B cell (primary cell): ENCODE data around the gene COX7B. TPM values are rescaled to one million over a fixed set of nuclear protein-coding genes. Genes with fewer than 3 reads are reported as not detected.

Experiments
- ATAC-seq: fragments of 200-7000 bp; cut with Tn5 transposase; one replicate; pipeline ENCODE4 v1.10.0; 2021; ENCODE audit warnings: low read depth, mild to moderate bottlenecking, moderate number of reproducible peaks, moderate library complexity
- CTCF ChIA-PET: fragments of 350-600 bp; sonication (Branson Sonifier 250); formaldehyde crosslinking; loops from one replicate; lab custom pipeline; 2021; ENCODE audit warnings: antibody characterized with exemption, inconsistent platforms; lab: Charles Lee
- POLR2A ChIA-PET: fragments of 350-600 bp; sonication (Branson Sonifier 250); formaldehyde crosslinking; loops from one replicate; lab custom pipeline; 2021; ENCODE audit warnings: antibody characterized with exemption; lab: Charles Lee
- DNase-seq: peaks from one replicate; pipeline ENCODE4 v3.0.0; 2013
- H2AFZ ChIP-seq: 2 replicates; pipeline ENCODE4 v1.6.1; 2012; ENCODE audit warnings: mild to moderate bottlenecking, low read depth, low read length; ENCODE audit not compliant: insufficient read depth, poor library complexity, severe bottlenecking
- H3K27ac ChIP-seq, 2 donors: 1 replicate in 1 of 2; 2 replicates in 1 of 2; pipeline ENCODE4 v1.5.1; 2012 to 2013; ENCODE audit warnings: low read length in 2 of 2, mild to moderate bottlenecking in 2 of 2, moderate library complexity in 1 of 2
- H3K27me3 ChIP-seq, 4 experiments: fragments of 200-600 bp in 1 of 4; sonication (generic) in 1 of 4; replicated peaks in 1 of 4; 1 replicate in 2 of 4; 2 replicates in 2 of 4; pipeline versions ENCODE4 v1.6.1 to v1.7.0; 2013 to 2016; ENCODE audit warnings: low read length in 3 of 4, mild to moderate bottlenecking in 2 of 4, mixed read lengths in 1 of 4, moderate library complexity in 1 of 4; ENCODE audit not compliant: insufficient read depth in 4 of 4, control insufficient read depth in 3 of 4; ENCODE audit errors: control extremely low read depth in 1 of 4
- H3K36me3 ChIP-seq, 2 experiments: replicated peaks in 1 of 2; 1 replicate in 1 of 2; 2 replicates in 1 of 2; pipeline versions ENCODE4 v1.6.1 to v1.7.1; 2013; ENCODE audit warnings: low read length in 1 of 2; ENCODE audit not compliant: insufficient read depth in 2 of 2, control insufficient read depth in 1 of 2; ENCODE audit errors: control extremely low read depth in 1 of 2, extremely low read depth in 1 of 2
- H3K4me1 ChIP-seq, 2 donors: fragments of 200-600 bp in 1 of 2; sonication (generic) in 1 of 2; 1 replicate in 1 of 2; 2 replicates in 1 of 2; pipeline versions ENCODE4 v1.5.1 to v1.6.1; 2013 to 2017; ENCODE audit warnings: low read length in 2 of 2; ENCODE audit not compliant: control insufficient read depth in 2 of 2, insufficient read depth in 2 of 2
- H3K4me2 ChIP-seq: replicated peaks from 2 replicates; pipeline ENCODE3; 2012; ENCODE audit warnings: mild to moderate bottlenecking, low read depth, low read length; ENCODE audit not compliant: poor library complexity, severe bottlenecking
- H3K4me3 ChIP-seq, 5 experiments: fragments of 200-600 bp in 1 of 5; sonication (generic) in 1 of 5; 1 replicate in 3 of 5; 2 replicates in 2 of 5; pipeline versions ENCODE4 v1.5.1 to v1.7.0; 2011 to 2016; ENCODE audit warnings: low read length in 4 of 5, mild to moderate bottlenecking in 4 of 5, low read depth in 2 of 5, control low read depth in 1 of 5, moderate library complexity in 1 of 5; ENCODE audit not compliant: insufficient read depth in 1 of 5; ENCODE audit errors: control extremely low read depth in 1 of 5, extremely low read depth in 1 of 5
- H3K79me2 ChIP-seq: fragments of 200-600 bp; sonication (generic); one replicate; pipeline ENCODE4 v1.6.0; 2016; ENCODE audit warnings: low read length; ENCODE audit not compliant: control insufficient read depth, insufficient read depth
- H3K9ac ChIP-seq: fragments of 200-600 bp; sonication (generic); 2 replicates; pipeline ENCODE4 v1.6.1; 2017; ENCODE audit warnings: mild to moderate bottlenecking, low read length, moderate library complexity
- H3K9me3 ChIP-seq, 3 donors: one replicate each; pipeline versions ENCODE4 v1.6.1 to v1.7.1; 2013; ENCODE audit warnings: low read length in 2 of 3; ENCODE audit not compliant: control insufficient read depth in 2 of 3, insufficient read depth in 1 of 3; ENCODE audit errors: control extremely low read depth in 1 of 3
- H4K20me1 ChIP-seq: 2 replicates; pipeline ENCODE4 v1.6.0; 2012; ENCODE audit warnings: mild to moderate bottlenecking, low read length; ENCODE audit not compliant: insufficient read depth, control insufficient read depth, poor library complexity, severe bottlenecking
- H3K27ac Mint-ChIP-seq: one replicate; pipeline ENCODE4 v1.8.0; 2021; ENCODE audit warnings: mixed read lengths
- H3K27me3 Mint-ChIP-seq: one replicate; pipeline ENCODE4 v1.8.0; 2021; ENCODE audit warnings: mixed read lengths
- H3K4me1 Mint-ChIP-seq: one replicate; pipeline ENCODE4 v1.8.0; 2021; ENCODE audit warnings: mixed read lengths
- H3K4me3 Mint-ChIP-seq: one replicate; pipeline ENCODE4 v1.8.0; 2021; ENCODE audit warnings: mixed read lengths
- H3K9me3 Mint-ChIP-seq: one replicate; pipeline ENCODE4 v1.8.0; 2022; ENCODE audit warnings: mixed read lengths; ENCODE audit not compliant: insufficient read depth
- CTCF ChIP-seq: fragments of 200-600 bp; IDR thresholded peaks from one replicate; pipeline ENCODE4 v1.8.0; 2022; ENCODE audit warnings: antibody characterized with exemption, mild to moderate bottlenecking
- EZH2 ChIP-seq: IDR thresholded peaks from 2 replicates; pipeline ENCODE4 v1.6.1; 2012; ENCODE audit warnings: borderline replicate concordance, low read depth, mild to moderate bottlenecking, moderate library complexity, low read length; ENCODE audit not compliant: insufficient read depth, poor library complexity, severe bottlenecking
- WGBS: methylation state at CpG from one replicate; pipeline ENCODE4 v1.1.5; 2013; ENCODE audit warnings: missing lambda C conversion rate; ENCODE audit not compliant: insufficient coverage; 5-methylcytosine and 5-hydroxymethylcytosine counted together
- intact Hi-C: fragments of 100-400 bp; cut with micrococcal nuclease; formaldehyde crosslinking; loops from one replicate; pipeline ENCODE4 v1.10.0; 2022
- polyA plus RNA-seq: library from polyadenylated mRNA; depleted of rRNA; stranded (reverse); fragments of >200 nt; gene quantifications from 2 replicates; pipeline ENCODE4 v1.2.3, GENCODE V29; 2012
- total RNA-seq, 2 donors: library from RNA; stranded (reverse); fragments of 120-200 nt in 1 of 2; gene quantifications; 1 replicate in 1 of 2; 2 replicates in 1 of 2; pipeline versions ENCODE4 v1.2.3 to v1.2.4, GENCODE V29; 2013 to 2022

The COX7B gene
- total and polyA plus RNA-seq, 2 donors (not counting 1 experiment from before 2014, with no cell fraction given): 91.1 to 352 TPM

GRCh38 chrX:77945910-77946545 lies 46.8 kb downstream of the COX7B start:
- Mint-ChIP-seq H3K4me3 (no peak overlapping the region), H3K9me3 (no peaks in the 10 kb centered on the region), H3K27ac (no peak overlapping the region), H3K4me1 (peaks cover 5% of the 10 kb centered on the region), H3K27me3 (no peaks in the 10 kb centered on the region)
- no peaks in the 10 kb centered on the region for H3K27me3 ChIP-seq
- DNase-seq (no peak), ATAC-seq (no peak)
- H3K4me1 ChIP-seq: peaks cover 4 to 8% of the 10 kb centered on the region in 2 donors
- no peak overlapping the region for H3K27ac ChIP-seq
- 100% methylated on average over 1 of the region's 7 CpGs for WGBS
- ChIA-PET CTCF (no interaction called here), POLR2A (no interaction called here)
- no peak overlapping the region for H3K4me2 ChIP-seq
- H3K9me3 ChIP-seq: no peaks in the 10 kb centered on the region
- H4K20me1 ChIP-seq: no peaks in the 10 kb centered on the region
- intact Hi-C loops: no loop called here
- TF ChIP-seq EZH2: no peak
- no peak for TF ChIP-seq CTCF
- no peak overlapping the region for H2AFZ ChIP-seq
- peaks cover 25% of the 10 kb centered on the region for H3K79me2 ChIP-seq
- no peak overlapping the region for H3K4me3 ChIP-seq
- H3K9ac ChIP-seq: no peak overlapping the region
- H3K36me3 ChIP-seq: no peaks in the 10 kb centered on the region

GRCh38 chrX:77946571-77946970 lies 47.3 kb downstream of the COX7B start:
- Mint-ChIP-seq H3K9me3 (no peaks in the 10 kb centered on the region), H3K27me3 (no peaks in the 10 kb centered on the region), H3K4me3 (no peak overlapping the region), H3K4me1 (peaks cover 5% of the 10 kb centered on the region), H3K27ac (no peak overlapping the region)
- H3K9ac ChIP-seq: no peak overlapping the region
- no peak overlapping the region for H3K4me2 ChIP-seq
- CTCF ChIA-PET: no interaction called here
- no peak overlapping the region for H2AFZ ChIP-seq
- H3K27ac ChIP-seq: no peak overlapping the region
- no peaks in the 10 kb centered on the region for H3K36me3 ChIP-seq
- no peak for DNase-seq
- no peaks in the 10 kb centered on the region for H3K27me3 ChIP-seq
- H3K9me3 ChIP-seq: no peaks in the 10 kb centered on the region
- WGBS: no CpG with 5 or more reads among the region's 2 CpGs
- TF ChIP-seq CTCF: no peak
- no peak for TF ChIP-seq EZH2
- intact Hi-C loops: no loop called here
- POLR2A ChIA-PET: no interaction called here
- no peaks in the 10 kb centered on the region for H4K20me1 ChIP-seq
- ATAC-seq: no peak
- H3K79me2 ChIP-seq: peaks cover 25% of the 10 kb centered on the region
- H3K4me3 ChIP-seq: no peak overlapping the region
- peaks cover 4 to 8% of the 10 kb centered on the region in 2 donors for H3K4me1 ChIP-seq
